ENCODE measurements around the gene ZNF785. TPM values are rescaled to one million over a fixed set of nuclear protein-coding genes. Genes with fewer than 3 reads are reported as not detected.
A peak's percentile ranks its signal among the peaks of the same experiment; 100 is the strongest.

Gene ZNF785
- total RNA-seq, 4 donors from 2014 or later, result 9.5 to 19.2 (median 10.4) TPM

GRCh38 chr16:30619202-30619601, 33.7 kb upstream of the ZNF785 start:
- TF ChIP-seq POLR2A (IDR thresholded peaks at IDR 0.05), result no peak
- TF ChIP-seq CTCF (IDR thresholded peaks at IDR 0.05), result no peak
- 49 to 65% methylated on average over 4 of the region's 4 CpGs for WGBS, 2 donors
- intact Hi-C loops (cut with DNase I; ENCODE audit: low total_unique reads), result no loop called here
- no peak overlapping the region for H3K4me3 ChIP-seq (ENCODE audit: low read depth, poor library complexity, severe bottlenecking)
- DNase-seq (ENCODE audit: low spot score in 2 of 2), result no peak

GRCh38 chr16:30615358-30616091, 30.0 kb upstream of the ZNF785 start:
- intact Hi-C loops (cut with DNase I; ENCODE audit: low total_unique reads), result no loop called here
- DNase-seq (ENCODE audit: low spot score in 2 of 2), result no peak
- no peak for TF ChIP-seq POLR2A (IDR thresholded peaks at IDR 0.05)
- TF ChIP-seq CTCF (IDR thresholded peaks at IDR 0.05), result peak in 1 of 3 donors; percentile 64
- H3K4me3 ChIP-seq (ENCODE audit: low read depth, poor library complexity, severe bottlenecking), result no peak overlapping the region
- 42 to 53% methylated on average over 12 of the region's 12 CpGs for WGBS, 2 donors

- TF ChIP-seq POLR2A (IDR thresholded peaks at IDR 0.05), result no peak
- no peak for TF ChIP-seq CTCF (IDR thresholded peaks at IDR 0.05)
- DNase-seq (ENCODE audit: low spot score in 2 of 2), result peak; percentile 97 to 99
- peak within 1 kb of the TSS; percentile 91 for H3K4me3 ChIP-seq (ENCODE audit: low read depth, poor library complexity, severe bottlenecking)
- WGBS, 2 donors, result 0 to 2% methylated on average over 27 to 53 of the region's 63 CpGs
- intact Hi-C loops (cut with DNase I; ENCODE audit: low total_unique reads), result no loop called here
These were observed 24.7 kb upstream of the ZNF785 start, which contains the start of gene ZNF689 for GRCh38 chr16:30609926-30610839. TSS of gene ZNF689 (minus strand) at chr16:30610389. CDS start at chr16:30610041, 348 bp downstream.

GRCh38 chr16:30609002-30609925, 23.8 kb upstream of the ZNF785 start:
- no peak for TF ChIP-seq CTCF (IDR thresholded peaks at IDR 0.05)
- TF ChIP-seq POLR2A (IDR thresholded peaks at IDR 0.05), result no peak
- DNase-seq (ENCODE audit: low spot score in 2 of 2), result peak; percentile 21 to 90
- peak overlapping the region; percentile 91 for H3K4me3 ChIP-seq (ENCODE audit: low read depth, poor library complexity, severe bottlenecking)
- WGBS, 2 donors, result 16 to 19% methylated on average over 27 to 28 of the region's 40 CpGs
- intact Hi-C loops (cut with DNase I; ENCODE audit: low total_unique reads), result no loop called here

- DNase-seq (ENCODE audit: low spot score in 2 of 2), result no peak
- TF ChIP-seq CTCF (IDR thresholded peaks at IDR 0.05), result no peak
- TF ChIP-seq POLR2A (IDR thresholded peaks at IDR 0.05), result no peak
- WGBS, 2 donors, result 93 to 98% methylated on average over 3 of the region's 3 CpGs
- no peak overlapping the region for H3K4me3 ChIP-seq (ENCODE audit: low read depth, poor library complexity, severe bottlenecking)
- intact Hi-C loops (cut with DNase I; ENCODE audit: low total_unique reads), result no loop called here
These were observed 20.5 kb upstream of the ZNF785 start for GRCh38 chr16:30606004-30606403.

All from lower leg skin (tissue), 4 donors.